Measurements from ENCODE around the gene PGF.

- TF ChIP-seq EZH2 (IDR thresholded peaks at IDR 0.05; ENCODE audit: insufficient read depth, poor library complexity, severe bottlenecking) (no peak), EZH2phosphoT487 (IDR thresholded peaks at IDR 0.05; ENCODE audit: insufficient read depth, low read depth) (no peak)
Measured at GRCh38 chr14:74908861-74909341, 46.5 kb downstream of the PGF start.

Measured in GM23248 (cell line).